ENCODE measurements around the gene ASTN2. TPM values are rescaled to one million over a fixed set of nuclear protein-coding genes. Genes with fewer than 3 reads are reported as not detected.
"Not testable (repeated sequence)": the region's sequence is repeated elsewhere in the genome, so short reads cannot be mapped to it uniquely, and the experiment has no call there.

ASTN2 gene
- total RNA-seq, 1 donor, result 5.6 TPM

DNA sequence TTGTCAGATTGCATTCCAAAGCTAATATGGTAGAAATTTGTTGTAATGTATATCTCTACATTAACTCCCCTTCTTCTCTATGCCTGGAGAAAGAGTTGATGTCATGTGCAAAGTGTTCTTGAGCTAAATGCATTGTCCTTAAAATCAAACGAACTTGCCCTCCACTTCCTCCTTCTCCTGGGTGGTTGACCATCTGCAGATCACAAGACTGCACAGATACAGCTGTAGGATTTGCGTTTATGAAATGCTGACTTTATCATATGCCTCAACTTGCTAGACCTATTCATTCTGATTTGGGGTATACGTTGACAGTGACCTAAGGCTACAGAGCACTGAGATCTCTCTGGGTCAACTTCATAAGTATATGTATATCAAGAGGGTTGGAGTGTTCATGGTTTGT, 719.4 kb downstream of the ASTN2 start:
- DNase-seq (ENCODE audit: low read depth), result no peak
- no peak for TF ChIP-seq CTCF (IDR thresholded peaks at IDR 0.05; ENCODE audit: insufficient read depth, low read length)
- H3K4me3 ChIP-seq (ENCODE audit: low read depth, low read length), result no peak overlapping the region

DNA sequence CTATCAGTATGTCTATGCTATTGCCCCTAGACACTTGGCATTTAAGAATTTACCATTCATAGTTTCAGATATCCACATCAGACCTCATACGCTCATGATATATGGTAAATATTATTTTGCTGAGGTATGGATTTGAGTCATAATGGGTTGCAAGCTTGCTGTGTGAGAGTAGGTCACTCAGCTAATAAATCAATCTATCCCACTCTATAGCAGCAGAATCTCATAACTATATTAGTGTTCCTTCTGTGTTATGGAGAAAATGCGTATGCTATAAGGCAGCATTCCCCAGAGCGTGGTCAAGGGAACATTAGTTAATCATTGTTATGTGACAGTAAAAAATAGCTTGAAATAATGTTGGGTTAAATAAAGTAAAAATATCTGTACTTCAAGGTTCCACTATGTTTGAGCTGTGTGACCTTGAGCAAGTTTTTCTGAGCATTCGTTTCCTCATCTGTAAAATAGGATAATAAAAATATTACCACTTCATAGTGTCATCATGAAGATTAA, 720.0 kb downstream of the ASTN2 start:
- no peak for TF ChIP-seq CTCF (IDR thresholded peaks at IDR 0.05; ENCODE audit: insufficient read depth, low read length)
- H3K4me3 ChIP-seq (ENCODE audit: low read depth, low read length), result no peak overlapping the region
- no peak for DNase-seq (ENCODE audit: low read depth)

DNA sequence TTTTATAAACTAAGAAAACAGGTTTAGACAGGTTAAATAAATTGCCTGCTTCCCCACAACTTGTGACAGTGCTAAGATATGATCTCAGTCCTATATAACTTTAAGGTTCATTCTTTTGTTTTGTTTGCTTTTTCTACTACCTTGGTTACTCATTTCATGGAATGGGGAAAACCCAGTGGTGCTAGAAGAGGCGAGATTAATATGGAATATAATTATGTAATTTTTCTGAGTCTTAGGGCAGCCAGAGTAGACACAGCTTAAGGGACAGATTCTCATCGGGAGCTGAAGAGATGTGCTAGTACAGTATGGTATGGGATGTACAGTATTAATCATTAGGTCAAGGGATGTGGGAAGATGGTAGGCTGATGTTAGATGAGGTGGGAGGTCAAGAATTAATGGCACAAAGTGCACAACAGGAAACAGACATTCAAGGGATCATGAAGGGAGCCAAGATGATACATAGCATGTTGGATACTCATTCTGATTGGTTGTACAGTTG, 721.6 kb downstream of the ASTN2 start:
- DNase-seq (ENCODE audit: low read depth), result peak; percentile 19
- no peak overlapping the region for H3K4me3 ChIP-seq (ENCODE audit: low read depth, low read length)
- no peak for TF ChIP-seq CTCF (IDR thresholded peaks at IDR 0.05; ENCODE audit: insufficient read depth, low read length)

- no peak for DNase-seq (ENCODE audit: low read depth)
- H3K4me3 ChIP-seq (ENCODE audit: low read depth, low read length), result no peak overlapping the region
- no peak for TF ChIP-seq CTCF (IDR thresholded peaks at IDR 0.05; ENCODE audit: insufficient read depth, low read length)
Observed at GRCh38 chr9:116692616-116693015, 722.2 kb downstream of the ASTN2 start.

DNA sequence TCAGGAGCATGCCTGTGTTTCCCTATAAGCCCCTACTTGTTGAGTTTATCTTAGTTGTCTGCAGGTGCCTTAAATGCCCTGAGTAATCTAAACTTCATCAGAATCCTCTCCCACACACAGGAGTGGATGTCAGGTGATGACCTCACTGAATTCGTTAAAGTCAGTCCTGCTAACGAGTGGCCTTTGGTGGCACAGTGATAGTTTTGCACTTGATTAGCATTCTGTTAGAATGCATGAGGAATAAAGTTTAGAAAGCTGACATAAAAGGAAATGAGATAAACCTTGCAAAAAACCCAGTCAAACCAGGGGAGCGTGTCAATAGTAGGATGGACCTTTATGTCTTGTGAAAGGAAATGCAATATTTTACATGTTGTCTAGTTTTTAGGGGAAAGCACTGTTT, 723.2 kb downstream of the ASTN2 start:
- DNase-seq (ENCODE audit: low read depth), result no peak
- no peak overlapping the region for H3K4me3 ChIP-seq (ENCODE audit: low read depth, low read length)
- no peak for TF ChIP-seq CTCF (IDR thresholded peaks at IDR 0.05; ENCODE audit: insufficient read depth, low read length)

- DNase-seq (ENCODE audit: low read depth); H3K4me3 ChIP-seq (ENCODE audit: low read depth, low read length): not testable (repeated sequence)
Observed at GRCh38 chr9:116690805-116691204, 724.1 kb downstream of the ASTN2 start.

- TF ChIP-seq CTCF (IDR thresholded peaks at IDR 0.05; ENCODE audit: insufficient read depth, low read length), result no peak
- no peak overlapping the region for H3K4me3 ChIP-seq (ENCODE audit: low read depth, low read length)
- no peak for DNase-seq (ENCODE audit: low read depth)
Observed at GRCh38 chr9:116689486-116690032, 725.3 kb downstream of the ASTN2 start.

All from fibroblast of the aortic adventitia (primary cell).